ENCODE measurements around the gene SRGAP3. TPM values are rescaled to one million over a fixed set of nuclear protein-coding genes. Genes with fewer than 3 reads are reported as not detected.

SRGAP3 gene
- total RNA-seq, 4 donors from 2014 or later = 6.7 to 24.8 (median 19.7) TPM

DNA sequence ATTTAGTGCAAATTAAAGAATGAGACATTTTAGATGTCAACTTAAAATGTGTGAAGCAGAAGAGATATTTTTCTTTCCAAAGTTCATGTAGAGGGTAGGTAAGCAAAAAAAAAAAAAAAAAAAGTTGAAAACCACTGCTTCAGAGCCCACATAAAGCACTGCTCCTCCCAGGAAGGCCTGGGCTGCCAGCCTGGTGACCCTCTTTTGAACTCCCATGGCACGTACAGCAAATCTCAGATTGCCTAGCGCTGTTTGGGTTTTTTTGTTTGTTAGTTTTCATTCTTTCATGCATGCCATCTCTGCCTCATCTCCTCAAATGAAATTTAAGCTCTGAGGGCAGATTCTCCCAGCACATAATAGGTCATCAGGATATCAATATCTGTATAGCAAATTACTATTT, 120.1 kb downstream of the SRGAP3 start:
- no peaks in the 10 kb centered on the region for H3K9me3 ChIP-seq
- DNase-seq = no peak
- H3K36me3 ChIP-seq = no peaks in the 10 kb centered on the region
- TF ChIP-seq POLR2A (IDR thresholded peaks at IDR 0.05) = no peak
- TF ChIP-seq, protein P1, sequence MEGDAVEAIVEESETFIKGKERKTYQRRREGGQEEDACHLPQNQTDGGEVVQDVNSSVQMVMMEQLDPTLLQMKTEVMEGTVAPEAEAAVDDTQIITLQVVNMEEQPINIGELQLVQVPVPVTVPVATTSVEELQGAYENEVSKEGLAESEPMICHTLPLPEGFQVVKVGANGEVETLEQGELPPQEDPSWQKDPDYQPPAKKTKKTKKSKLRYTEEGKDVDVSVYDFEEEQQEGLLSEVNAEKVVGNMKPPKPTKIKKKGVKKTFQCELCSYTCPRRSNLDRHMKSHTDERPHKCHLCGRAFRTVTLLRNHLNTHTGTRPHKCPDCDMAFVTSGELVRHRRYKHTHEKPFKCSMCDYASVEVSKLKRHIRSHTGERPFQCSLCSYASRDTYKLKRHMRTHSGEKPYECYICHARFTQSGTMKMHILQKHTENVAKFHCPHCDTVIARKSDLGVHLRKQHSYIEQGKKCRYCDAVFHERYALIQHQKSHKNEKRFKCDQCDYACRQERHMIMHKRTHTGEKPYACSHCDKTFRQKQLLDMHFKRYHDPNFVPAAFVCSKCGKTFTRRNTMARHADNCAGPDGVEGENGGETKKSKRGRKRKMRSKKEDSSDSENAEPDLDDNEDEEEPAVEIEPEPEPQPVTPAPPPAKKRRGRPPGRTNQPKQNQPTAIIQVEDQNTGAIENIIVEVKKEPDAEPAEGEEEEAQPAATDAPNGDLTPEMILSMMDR (IDR thresholded peaks at IDR 0.05) = no peak
- H3K27me3 ChIP-seq = no peaks in the 10 kb centered on the region
- no peak overlapping the region for H3K27ac ChIP-seq
- no peak overlapping the region for H3K4me3 ChIP-seq
- no peaks in the 10 kb centered on the region for H3K4me1 ChIP-seq

DNA sequence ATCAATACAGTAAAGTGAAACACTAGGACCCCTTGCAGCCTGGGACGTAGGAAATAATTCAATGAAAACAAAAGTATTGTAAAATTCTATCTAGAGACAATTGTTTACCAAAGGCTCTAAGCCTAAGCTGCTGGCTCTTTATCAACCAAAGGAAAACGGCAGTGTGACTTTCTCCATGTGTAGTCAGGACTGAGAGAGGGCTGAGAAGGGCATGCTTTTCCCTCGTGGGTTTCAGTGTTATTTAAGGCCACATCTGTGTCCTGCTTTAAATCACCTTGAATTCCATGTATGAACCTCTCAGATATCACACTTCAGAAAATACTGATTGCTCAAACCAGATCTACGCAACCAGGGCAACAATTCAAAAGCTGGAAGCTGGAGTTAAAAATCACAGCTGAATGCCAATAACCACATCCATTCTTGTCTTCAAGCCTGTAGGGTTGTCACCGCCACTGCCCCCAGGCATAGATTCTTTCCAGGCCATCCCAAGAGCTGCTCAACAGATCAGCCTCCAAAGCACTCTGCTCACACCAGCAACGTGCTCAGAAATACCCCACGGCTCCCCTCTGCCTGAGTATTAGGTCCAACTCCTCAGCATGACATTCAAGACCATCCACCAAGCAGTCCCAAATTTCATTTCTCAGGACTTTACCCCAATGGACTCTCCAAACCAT, 124.0 kb downstream of the SRGAP3 start:
- Histone ChIP-seq H3K27ac (no peak overlapping the region), H3K36me3 (no peaks in the 10 kb centered on the region), H3K9me3 (no peaks in the 10 kb centered on the region), H3K4me3 (no peak overlapping the region), H3K4me1 (no peaks in the 10 kb centered on the region), H3K27me3 (no peaks in the 10 kb centered on the region)
- TF ChIP-seq, protein P1 (IDR thresholded peaks at IDR 0.05) = no peak
- no peak for TF ChIP-seq POLR2A (IDR thresholded peaks at IDR 0.05)
- DNase-seq = no peak

DNA sequence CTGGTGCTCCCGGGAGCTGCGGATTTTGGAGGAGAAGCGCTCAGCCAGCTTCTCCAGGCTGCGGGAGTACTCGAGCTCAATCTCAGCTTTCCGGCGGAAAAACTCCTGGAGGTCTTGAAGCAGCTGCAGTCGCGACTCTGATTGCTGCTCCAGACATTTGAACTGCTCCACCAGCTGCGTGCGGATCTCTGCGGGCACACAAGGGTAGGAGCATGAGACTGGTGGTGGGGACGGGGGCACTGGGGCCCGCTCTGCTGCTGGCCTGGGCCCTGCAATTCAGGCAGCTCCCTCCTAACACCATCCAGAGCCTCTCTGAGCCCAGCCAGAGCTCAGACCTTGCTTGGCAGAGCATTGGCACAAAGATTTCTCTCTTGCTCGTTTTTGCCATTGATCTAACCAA, 124.7 kb downstream of the SRGAP3 start:
- Histone ChIP-seq H3K36me3 (no peaks in the 10 kb centered on the region), H3K27ac (no peak overlapping the region), H3K9me3 (no peaks in the 10 kb centered on the region), H3K4me1 (no peaks in the 10 kb centered on the region), H3K27me3 (no peaks in the 10 kb centered on the region), H3K4me3 (no peak overlapping the region)
- TF ChIP-seq, protein P1 (IDR thresholded peaks at IDR 0.05) = no peak
- no peak for TF ChIP-seq POLR2A (IDR thresholded peaks at IDR 0.05)
- no peak for DNase-seq

DNA sequence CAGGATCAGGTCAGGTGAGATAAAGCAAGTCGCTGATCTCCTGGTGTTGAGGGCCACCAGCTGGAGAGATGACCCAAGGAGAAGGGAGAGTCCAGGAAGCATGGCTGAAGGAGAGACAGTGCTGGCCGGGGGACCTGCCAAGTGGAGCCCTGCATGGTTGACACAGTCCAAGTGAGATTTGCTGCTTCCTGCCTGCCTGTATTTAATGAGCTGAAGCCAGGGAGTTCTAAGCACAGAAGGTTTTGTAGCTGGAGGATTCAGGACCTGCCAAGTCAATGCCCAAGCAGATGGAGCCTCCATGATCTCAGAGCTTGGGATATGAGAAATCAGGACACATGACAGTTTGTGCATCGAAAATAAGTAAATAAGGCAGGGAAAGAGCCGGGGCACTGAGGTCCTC, 125.6 kb downstream of the SRGAP3 start:
- no peak for DNase-seq
- H3K27ac ChIP-seq = no peak overlapping the region
- no peaks in the 10 kb centered on the region for H3K9me3 ChIP-seq
- no peaks in the 10 kb centered on the region for H3K27me3 ChIP-seq
- H3K36me3 ChIP-seq = no peaks in the 10 kb centered on the region
- no peaks in the 10 kb centered on the region for H3K4me1 ChIP-seq
- H3K4me3 ChIP-seq = no peak overlapping the region
- TF ChIP-seq POLR2A (IDR thresholded peaks at IDR 0.05) = no peak

DNA sequence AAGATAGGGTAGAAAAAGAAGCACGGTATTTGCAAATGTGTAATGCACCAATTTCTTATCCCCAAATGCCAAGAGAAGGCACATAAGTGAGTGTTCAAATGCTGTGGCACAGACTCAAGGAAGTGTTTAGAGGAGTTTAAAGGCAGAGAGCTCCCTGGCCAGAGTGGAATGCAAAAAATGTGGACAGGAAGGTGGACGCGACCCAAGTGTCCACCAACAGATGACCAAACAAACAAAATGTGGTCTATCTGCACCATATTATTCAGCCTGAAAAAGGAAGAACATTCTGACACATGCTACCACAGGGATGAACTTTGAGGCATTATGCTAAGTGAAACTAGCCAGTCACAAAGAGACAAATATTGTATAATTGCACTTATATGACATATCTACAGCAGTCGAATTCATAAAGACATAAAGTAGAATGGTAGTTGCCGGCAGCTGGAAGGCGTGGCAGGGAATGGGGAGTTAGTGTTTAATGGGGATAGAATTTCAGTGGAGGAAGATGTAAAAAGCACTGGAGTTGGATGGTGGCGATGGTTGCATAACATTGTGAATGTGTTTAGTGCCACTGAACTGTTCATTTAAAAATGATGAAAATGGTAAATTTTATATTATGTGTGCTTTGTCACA, 126.6 kb downstream of the SRGAP3 start:
- H3K4me1 ChIP-seq = no peaks in the 10 kb centered on the region
- DNase-seq = no peak
- TF ChIP-seq POLR2A (IDR thresholded peaks at IDR 0.05) = no peak
- TF ChIP-seq, protein P1 (IDR thresholded peaks at IDR 0.05) = no peak
- H3K4me3 ChIP-seq = no peak overlapping the region
- H3K27me3 ChIP-seq = no peaks in the 10 kb centered on the region
- H3K36me3 ChIP-seq = no peaks in the 10 kb centered on the region
- no peak overlapping the region for H3K27ac ChIP-seq
- no peaks in the 10 kb centered on the region for H3K9me3 ChIP-seq

DNA sequence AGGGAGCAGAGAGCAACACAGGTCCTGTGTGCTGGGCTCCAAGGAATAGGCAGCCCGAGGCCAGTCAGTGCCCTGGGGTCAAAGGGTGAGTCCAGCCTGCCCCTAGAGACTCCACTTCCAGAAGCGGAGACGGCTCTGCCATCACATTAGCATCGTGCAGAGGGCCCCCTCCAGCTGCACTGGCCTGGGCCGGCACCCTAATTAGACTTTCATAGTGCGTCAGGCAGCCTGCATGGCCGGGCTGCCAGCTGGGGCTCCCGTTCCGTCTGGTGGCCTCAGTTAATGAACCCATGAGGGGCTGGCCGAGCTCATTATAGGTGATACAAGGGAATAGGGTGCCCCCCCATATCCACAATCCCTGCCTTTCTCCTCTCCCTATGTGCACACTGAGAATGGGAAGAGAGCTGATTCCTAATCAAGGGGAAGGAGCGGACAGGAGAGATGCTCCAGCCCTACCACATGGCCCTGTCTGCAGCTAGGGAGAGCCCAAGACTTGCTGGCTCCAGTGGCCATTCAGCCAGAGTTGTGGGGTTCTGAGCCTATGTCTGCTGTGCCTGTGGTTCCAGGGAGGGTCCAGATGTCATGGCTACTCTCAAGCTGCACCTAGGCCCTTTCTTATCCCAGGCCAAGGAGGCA, 128.0 kb downstream of the SRGAP3 start:
- no peak for DNase-seq
- Histone ChIP-seq H3K9me3 (no peaks in the 10 kb centered on the region), H3K4me1 (no peaks in the 10 kb centered on the region), H3K4me3 (no peak overlapping the region), H3K27me3 (no peaks in the 10 kb centered on the region), H3K27ac (no peak overlapping the region), H3K36me3 (no peaks in the 10 kb centered on the region)
- no peak for TF ChIP-seq POLR2A (IDR thresholded peaks at IDR 0.05)
- TF ChIP-seq, protein P1 (IDR thresholded peaks at IDR 0.05) = no peak
